Astrocyte of the cerebellum (primary cell): ENCODE data around the gene ZFP36L2.
A peak's percentile ranks its signal among the peaks of the same experiment; 100 is the strongest.

Experiments used
- DNase-seq: peaks from one replicate; pipeline ENCODE4 v3.0.0-alpha.2; 2011; ENCODE audit warnings: low read depth
- H3K4me3 ChIP-seq: 2 replicates; pipeline ENCODE4 v1.5.1; 2011; ENCODE audit warnings: mild to moderate bottlenecking, low read depth, low read length, moderate library complexity
- CTCF ChIP-seq: IDR thresholded peaks from 2 replicates; pipeline ENCODE4 v1.5.1; 2012; ENCODE audit warnings: low read length, low read depth, moderate library complexity, mild to moderate bottlenecking; ENCODE audit errors: missing control alignments
- in situ Hi-C: cut with HindIII; loops from 2 replicates; pipeline ENCODE4 v1.10.0; 2017; ENCODE audit warnings: low sequenced_read_pairs

Gene ZFP36L2

GRCh38 chr2:43254331-43254730, 27.9 kb upstream of the ZFP36L2 start:
- TF ChIP-seq CTCF = no peak
- in situ Hi-C loops = no loop called here
- no peak for DNase-seq
- H3K4me3 ChIP-seq = no peak overlapping the region

- in situ Hi-C loops = no loop called here
- DNase-seq = peak; percentile 70
- TF ChIP-seq CTCF = no peak
- no peak overlapping the region for H3K4me3 ChIP-seq
Measured at GRCh38 chr2:43251171-43251731, 24.8 kb upstream of the ZFP36L2 start.

- no peak for TF ChIP-seq CTCF
- in situ Hi-C loops = no loop called here
- H3K4me3 ChIP-seq = no peak overlapping the region
- no peak for DNase-seq
Measured at GRCh38 chr2:43250015-43250414, 23.6 kb upstream of the ZFP36L2 start.

GRCh38 chr2:43248621-43249020, 22.2 kb upstream of the ZFP36L2 start:
- DNase-seq = no peak
- no peak for TF ChIP-seq CTCF
- no peak overlapping the region for H3K4me3 ChIP-seq
- in situ Hi-C loops = loop anchor here (10.0 kb wide), 1 partner anchor 216 kb away; no protein-coding TSS in a partner anchor

- in situ Hi-C loops = loop anchor here (10.0 kb wide), 1 partner anchor 218 kb away; no protein-coding TSS in a partner anchor
- H3K4me3 ChIP-seq = no peak overlapping the region
- no peak for TF ChIP-seq CTCF
- DNase-seq = no peak
Measured at GRCh38 chr2:43246641-43247040, 20.2 kb upstream of the ZFP36L2 start.

GRCh38 chr2:43241558-43241957, 15.2 kb upstream of the ZFP36L2 start:
- in situ Hi-C loops = loop anchor here (10.0 kb wide), 1 partner anchor 223 kb away; no protein-coding TSS in a partner anchor
- H3K4me3 ChIP-seq = no peak overlapping the region
- TF ChIP-seq CTCF = no peak
- DNase-seq = no peak
